ENCODE data around the gene SLC30A1.
A peak's percentile ranks its signal among the peaks of the same experiment; 100 is the strongest.
"Not testable (repeated sequence)": the region's sequence is repeated elsewhere in the genome, so short reads cannot be mapped to it uniquely, and the experiment has no call there.

The SLC30A1 gene

GRCh38 chr1:211578640-211579439, at the start of gene SLC30A1:
Gene SLC30A1, minus strand, starts transcription at chr1:211579161. Its CDS starts 549 bp downstream, at chr1:211578612.
- TF ChIP-seq CTCF (conservative IDR thresholded peaks at IDR 0.05; ENCODE audit: control insufficient read depth, insufficient read depth, low read depth, low read length), result no peak
- DNase-seq (ENCODE audit: low read depth), result peak; percentile 95

GRCh38 chr1:211628417-211628816, 49.5 kb upstream of the SLC30A1 start:
- TF ChIP-seq CTCF (conservative IDR thresholded peaks at IDR 0.05; ENCODE audit: control insufficient read depth, insufficient read depth, low read depth, low read length), result no peak
- DNase-seq (ENCODE audit: low read depth), result no peak
- H3K4me3 ChIP-seq (ENCODE audit: control insufficient read depth, low read depth, low read length), result no peak overlapping the region

More at GRCh38 chr1:211578640-211579439, at the start of gene SLC30A1:
- H3K4me3 ChIP-seq (ENCODE audit: control insufficient read depth, low read depth, low read length), result peak within 1 kb of the TSS; percentile 75

GRCh38 chr1:211627259-211627658, 48.3 kb upstream of the SLC30A1 start:
- no peak overlapping the region for H3K4me3 ChIP-seq (ENCODE audit: control insufficient read depth, low read depth, low read length)
- TF ChIP-seq CTCF (conservative IDR thresholded peaks at IDR 0.05; ENCODE audit: control insufficient read depth, insufficient read depth, low read depth, low read length), result no peak
- DNase-seq (ENCODE audit: low read depth), result no peak

GRCh38 chr1:211625866-211626265, 46.9 kb upstream of the SLC30A1 start:
- not testable (repeated sequence) for DNase-seq (ENCODE audit: low read depth); H3K4me3 ChIP-seq (ENCODE audit: control insufficient read depth, low read depth, low read length)

- peak; percentile 72 for DNase-seq (ENCODE audit: low read depth)
- TF ChIP-seq CTCF (conservative IDR thresholded peaks at IDR 0.05; ENCODE audit: control insufficient read depth, insufficient read depth, low read depth, low read length), result peak; percentile 61
- H3K4me3 ChIP-seq (ENCODE audit: control insufficient read depth, low read depth, low read length), result no peak overlapping the region
Measured at GRCh38 chr1:211625040-211625439, 46.1 kb upstream of the SLC30A1 start.

- DNase-seq (ENCODE audit: low read depth), result no peak
- no peak for TF ChIP-seq CTCF (conservative IDR thresholded peaks at IDR 0.05; ENCODE audit: control insufficient read depth, insufficient read depth, low read depth, low read length)
- H3K4me3 ChIP-seq (ENCODE audit: control insufficient read depth, low read depth, low read length), result no peak overlapping the region
Measured at GRCh38 chr1:211623515-211623914, 44.6 kb upstream of the SLC30A1 start.

GRCh38 chr1:211621447-211622198, 42.7 kb upstream of the SLC30A1 start:
- peak; percentile 17 for DNase-seq (ENCODE audit: low read depth)
- TF ChIP-seq CTCF (conservative IDR thresholded peaks at IDR 0.05; ENCODE audit: control insufficient read depth, insufficient read depth, low read depth, low read length), result no peak
- H3K4me3 ChIP-seq (ENCODE audit: control insufficient read depth, low read depth, low read length), result no peak overlapping the region
